GM12892 (cell line): Measurements from ENCODE around the gene MMP20.

Experiments
- POLR2A ChIP-seq: IDR thresholded peaks from 2 replicates; pipeline ENCODE4 v1.6.1; 2011; ENCODE audit warnings: low read depth, low read length, control low read depth
- POLR2AphosphoS5 ChIP-seq: IDR thresholded peaks from 2 replicates; pipeline ENCODE4 v1.6.1; 2011; ENCODE audit warnings: low read depth, low read length, control low read depth
- TAF1 ChIP-seq: IDR thresholded peaks from 2 replicates; pipeline ENCODE4 v1.6.1; 2011; ENCODE audit warnings: low read depth, mild to moderate bottlenecking, control low read depth, low read length, borderline replicate concordance

DNA sequence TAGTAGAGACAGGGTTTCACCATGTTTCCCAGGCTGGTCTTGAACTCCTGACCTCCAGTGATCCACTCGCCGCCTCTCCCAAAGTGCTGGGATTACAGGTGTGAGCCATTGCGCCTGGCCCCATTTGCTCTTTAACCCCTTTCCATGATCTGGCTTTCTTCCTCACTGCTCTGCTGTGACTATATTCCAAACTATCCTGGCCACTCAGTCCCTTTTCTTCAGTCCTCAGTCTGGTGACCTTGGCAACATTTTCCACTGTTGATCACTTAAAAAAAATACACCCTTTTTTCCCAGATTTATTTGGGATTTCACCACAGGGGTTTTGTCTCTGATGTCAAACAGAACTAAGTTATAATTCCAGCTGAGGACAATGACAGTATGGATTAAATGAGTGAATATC lies 24.5 kb downstream of the MMP20 start:
- TF ChIP-seq POLR2A (no peak), POLR2AphosphoS5 (no peak), TAF1 (no peak)
